22Rv1 (cell line): ENCODE measurements around the gene SPSB1.

ENCODE experiments used
- H3K27ac ChIP-seq: fragments of 450-650 bp; 2 replicates; pipeline ENCODE4 v1.5.1; 2017
- ZFX ChIP-seq: fragments of 450-650 bp; IDR thresholded peaks from 2 replicates; pipeline ENCODE4 v1.6.1; 2017; ENCODE audit warnings: antibody characterized with exemption, borderline replicate concordance
- TF ChIP-seq, protein P1 (sequence below): fragments of 450-650 bp; IDR thresholded peaks from 2 replicates; pipeline ENCODE4 v1.5.1; 2017; ENCODE audit warnings: mild to moderate bottlenecking

The SPSB1 gene

DNA sequence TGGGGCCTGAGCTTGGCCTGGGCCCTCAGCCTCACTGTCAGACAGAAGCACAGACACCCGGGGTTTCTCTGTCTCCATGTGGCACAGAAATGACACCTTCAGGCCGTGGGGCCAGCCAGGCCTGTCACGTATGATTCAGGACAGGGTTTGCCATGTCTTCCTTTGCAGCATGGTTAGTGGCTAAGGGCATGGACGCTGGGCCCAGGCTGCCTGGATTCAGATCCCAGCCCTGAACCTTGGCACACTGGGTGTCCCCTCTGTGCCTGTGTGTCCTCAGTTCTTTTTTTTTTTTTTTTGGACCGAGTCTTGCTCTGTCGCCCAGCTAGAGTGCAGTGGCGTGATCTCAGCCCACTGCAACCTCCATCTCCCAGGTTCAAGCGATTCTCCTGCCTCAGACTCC is 73.6 kb downstream of the SPSB1 start:
- TF ChIP-seq, protein P1, sequence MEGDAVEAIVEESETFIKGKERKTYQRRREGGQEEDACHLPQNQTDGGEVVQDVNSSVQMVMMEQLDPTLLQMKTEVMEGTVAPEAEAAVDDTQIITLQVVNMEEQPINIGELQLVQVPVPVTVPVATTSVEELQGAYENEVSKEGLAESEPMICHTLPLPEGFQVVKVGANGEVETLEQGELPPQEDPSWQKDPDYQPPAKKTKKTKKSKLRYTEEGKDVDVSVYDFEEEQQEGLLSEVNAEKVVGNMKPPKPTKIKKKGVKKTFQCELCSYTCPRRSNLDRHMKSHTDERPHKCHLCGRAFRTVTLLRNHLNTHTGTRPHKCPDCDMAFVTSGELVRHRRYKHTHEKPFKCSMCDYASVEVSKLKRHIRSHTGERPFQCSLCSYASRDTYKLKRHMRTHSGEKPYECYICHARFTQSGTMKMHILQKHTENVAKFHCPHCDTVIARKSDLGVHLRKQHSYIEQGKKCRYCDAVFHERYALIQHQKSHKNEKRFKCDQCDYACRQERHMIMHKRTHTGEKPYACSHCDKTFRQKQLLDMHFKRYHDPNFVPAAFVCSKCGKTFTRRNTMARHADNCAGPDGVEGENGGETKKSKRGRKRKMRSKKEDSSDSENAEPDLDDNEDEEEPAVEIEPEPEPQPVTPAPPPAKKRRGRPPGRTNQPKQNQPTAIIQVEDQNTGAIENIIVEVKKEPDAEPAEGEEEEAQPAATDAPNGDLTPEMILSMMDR, result no peak
- TF ChIP-seq ZFX, result no peak
- no peak overlapping the region for H3K27ac ChIP-seq

DNA sequence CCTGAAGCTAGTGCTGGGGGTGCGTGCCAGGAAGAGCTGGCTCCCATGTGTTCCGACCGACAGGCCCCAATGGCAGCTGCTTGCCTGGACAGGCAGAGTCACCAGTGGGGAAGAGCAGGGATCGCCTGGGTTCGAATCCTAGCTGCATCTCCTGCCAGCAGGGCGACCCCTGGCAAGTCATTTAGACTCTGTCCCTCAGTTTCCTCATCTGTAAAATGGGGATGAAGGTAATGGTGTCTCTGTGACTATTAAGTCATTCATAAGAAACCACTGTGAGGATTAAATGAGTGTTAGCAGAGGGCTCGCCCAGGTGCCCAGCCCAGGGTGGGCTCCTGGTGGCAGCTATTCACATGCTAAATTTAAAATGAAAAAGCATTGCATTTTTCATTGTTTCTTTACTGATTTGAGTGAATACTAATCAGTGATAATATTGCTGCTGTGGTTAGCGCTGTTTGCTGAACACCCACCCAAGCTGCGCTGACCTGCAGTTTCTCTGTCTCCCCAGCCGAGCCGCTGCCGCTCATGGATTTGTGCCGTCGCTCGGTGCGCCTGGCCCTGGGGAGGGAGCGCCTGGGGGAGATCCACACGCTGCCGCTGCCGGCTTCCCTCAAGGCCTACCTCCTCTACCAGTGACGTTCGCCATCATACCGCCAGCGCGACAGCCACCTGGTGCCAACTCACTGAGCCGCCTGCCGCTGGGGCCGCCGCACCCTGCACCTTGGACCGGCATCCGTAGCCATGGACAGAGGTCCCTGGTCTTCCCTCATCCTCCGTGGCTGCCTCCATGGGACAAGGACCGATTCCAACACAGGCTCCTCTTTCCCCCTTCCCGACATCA is 74.5 kb downstream of the SPSB1 start:
- H3K27ac ChIP-seq, result no peak overlapping the region
- TF ChIP-seq, protein P1, result no peak
- TF ChIP-seq ZFX, result no peak

DNA sequence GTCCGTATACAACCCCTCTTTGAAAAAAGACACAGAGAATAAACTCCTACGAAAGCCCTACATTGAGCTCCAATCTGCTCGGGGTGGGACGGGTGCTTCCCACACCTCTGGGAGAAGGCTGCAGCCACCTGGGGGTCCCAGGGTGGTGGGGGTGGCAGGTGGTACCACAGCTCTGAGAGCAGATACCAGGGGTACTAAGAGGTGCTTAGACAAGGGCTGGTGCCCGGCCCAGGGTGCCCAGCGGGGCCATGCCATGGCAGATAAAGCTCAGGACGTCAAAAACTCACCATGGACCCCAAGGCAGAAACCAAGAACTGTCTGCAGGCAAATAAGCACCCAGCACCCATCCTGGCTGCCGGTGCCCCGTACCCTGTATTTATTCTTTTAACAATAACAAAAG is 75.1 kb downstream of the SPSB1 start:
- TF ChIP-seq, protein P1, result no peak
- TF ChIP-seq ZFX, result no peak

DNA sequence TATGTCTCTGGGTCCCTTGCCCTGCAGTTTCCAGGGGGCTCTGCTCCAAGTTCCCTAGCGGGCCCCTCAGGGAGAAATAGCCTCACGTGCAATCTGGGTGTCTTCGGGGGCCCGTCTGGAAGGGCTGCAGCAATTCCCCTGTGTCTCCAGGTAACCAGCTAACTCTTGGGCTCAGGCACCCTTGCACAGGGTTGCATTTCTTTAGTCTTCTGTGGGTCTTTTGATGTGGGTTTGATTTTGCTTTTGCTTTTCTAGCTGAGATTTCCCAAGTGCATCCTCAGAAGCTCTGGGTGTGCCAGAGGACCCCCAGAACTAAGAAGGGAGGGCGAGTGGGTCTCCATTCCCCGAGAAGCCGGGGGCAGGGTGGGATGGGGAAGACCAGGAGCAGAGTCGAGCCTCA is 75.7 kb downstream of the SPSB1 start:
- H3K27ac ChIP-seq, result no peak overlapping the region
- no peak for TF ChIP-seq ZFX
- TF ChIP-seq, protein P1, result no peak

More for the DNA sequence above, 75.1 kb downstream of the SPSB1 start:
- no peak overlapping the region for H3K27ac ChIP-seq

DNA sequence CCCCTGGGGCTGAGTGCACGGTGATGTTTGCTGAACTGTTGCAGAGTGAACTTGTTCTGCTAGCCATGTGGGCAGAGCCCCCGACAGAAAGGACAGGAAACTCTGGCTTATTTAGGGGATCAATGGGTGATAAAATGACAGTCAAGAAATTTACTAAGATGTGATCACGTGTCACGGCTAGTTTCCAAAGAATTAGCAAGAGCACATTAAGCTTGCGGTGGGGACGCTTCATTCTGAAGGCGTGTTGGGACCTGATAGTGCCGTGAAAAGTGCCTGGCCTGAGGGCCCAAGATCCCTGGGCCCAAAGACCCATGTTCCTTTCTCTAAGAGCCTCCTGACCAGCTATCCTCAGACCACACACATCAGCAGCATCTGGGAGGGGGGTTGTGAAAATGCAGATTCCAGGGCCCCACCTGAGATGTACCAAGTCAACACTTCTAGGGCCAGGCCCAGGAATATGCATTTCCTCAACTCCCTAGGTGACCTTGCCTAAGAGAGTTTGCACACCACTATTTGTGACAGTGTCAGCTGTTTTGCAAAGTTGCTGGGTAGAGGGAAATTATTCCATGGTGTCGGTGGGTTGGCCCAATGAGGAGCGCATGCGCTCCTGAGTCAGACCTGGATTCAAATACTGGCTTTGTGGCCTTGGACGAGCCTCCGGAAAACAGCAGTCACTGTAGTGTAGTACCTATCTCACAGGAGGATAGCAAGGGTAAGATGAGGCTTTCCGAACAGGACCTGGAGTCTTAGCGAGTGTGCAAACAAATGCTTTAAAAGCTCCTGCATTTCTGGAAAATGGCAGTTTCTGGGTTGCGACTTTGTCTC is 77.5 kb downstream of the SPSB1 start:
- TF ChIP-seq, protein P1, result no peak
- TF ChIP-seq ZFX, result no peak
- no peak overlapping the region for H3K27ac ChIP-seq

DNA sequence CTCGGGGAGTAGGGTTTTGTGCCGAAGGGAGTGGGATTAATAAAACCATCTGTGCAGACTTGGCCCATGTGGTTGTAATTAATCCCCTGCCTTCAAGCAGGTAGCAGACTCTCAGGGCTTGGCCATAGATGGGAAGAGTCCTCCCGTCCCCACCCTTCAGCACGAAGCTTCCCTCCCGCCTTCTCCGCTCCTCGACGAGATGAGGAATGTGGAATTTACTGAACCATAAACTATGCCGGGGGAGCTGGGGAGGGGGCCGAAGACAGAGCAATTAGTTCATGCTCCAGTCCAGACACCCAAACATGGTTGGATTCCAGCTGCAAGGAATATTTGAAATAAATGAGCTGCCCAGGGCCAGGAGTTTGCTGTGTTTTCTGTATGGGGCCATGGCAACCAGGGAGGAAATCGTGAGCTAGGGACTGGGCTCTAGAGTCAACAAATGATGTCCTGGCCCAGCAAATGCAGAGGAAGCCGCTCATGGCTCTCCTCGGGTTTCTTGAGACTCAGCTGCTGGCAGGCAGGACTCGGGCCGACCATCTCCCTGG is 78.8 kb downstream of the SPSB1 start:
- no peak overlapping the region for H3K27ac ChIP-seq
- no peak for TF ChIP-seq ZFX
- TF ChIP-seq, protein P1, result no peak
